Measurements from ENCODE around the gene KCNN4.

DNA sequence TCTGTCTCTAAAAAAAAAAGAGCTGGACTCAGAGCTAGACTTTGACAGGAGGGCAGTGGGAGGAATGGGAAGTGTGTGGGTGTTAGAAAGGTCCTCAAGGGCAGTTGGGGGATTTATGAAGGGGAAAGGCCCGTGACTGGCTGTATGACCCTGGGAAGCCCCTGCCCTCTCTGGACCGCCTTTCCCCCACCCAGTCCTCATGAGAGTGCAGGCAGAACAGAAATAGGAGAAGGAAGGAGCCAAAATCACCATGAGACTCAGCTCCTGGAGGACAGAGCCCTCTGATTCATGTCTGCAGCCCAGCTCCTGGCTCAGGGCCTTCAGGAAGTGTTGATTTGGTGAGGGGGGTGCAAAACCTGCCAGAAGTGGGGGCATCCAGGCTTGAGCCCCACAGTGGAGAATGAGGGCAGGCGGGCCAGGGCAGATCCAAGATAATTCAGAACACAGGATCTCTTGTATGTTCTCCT is 17.3 kb downstream of the KCNN4 start:
- TF ChIP-seq CTCF (IDR thresholded peaks at IDR 0.05) (no peak), POLR2A (IDR thresholded peaks at IDR 0.05) (no peak)

All from sigmoid colon (tissue), 3 donors.